H9 (cell line): Measurements from ENCODE around the gene MAP3K7. TPM values are rescaled to one million over a fixed set of nuclear protein-coding genes. Genes with fewer than 3 reads are reported as not detected.

Experiments
- DNase-seq: peaks from one replicate; pipeline ENCODE4 v3.0.0-alpha.2; 2017
- H2AFZ ChIP-seq: one replicate; pipeline ENCODE4 v1.6.1; 2013; ENCODE audit warnings: mild to moderate bottlenecking, low read length, control low read depth, moderate library complexity
- H2AK5ac ChIP-seq: 2 replicates; pipeline ENCODE4 v1.6.1; 2013; ENCODE audit warnings: low read length, control low read depth, mixed read lengths; ENCODE audit not compliant: insufficient read length
- H2BK120ac ChIP-seq: one replicate; pipeline ENCODE4 v1.6.1; 2013; ENCODE audit warnings: low read depth, mild to moderate bottlenecking, low read length, control low read depth, inconsistent platforms; ENCODE audit not compliant: poor library complexity, severe bottlenecking
- H2BK12ac ChIP-seq: 2 replicates; pipeline ENCODE4 v1.6.1; 2013; ENCODE audit warnings: low read length, control low read depth, mixed read lengths, low read depth; ENCODE audit not compliant: insufficient read length
- H2BK15ac ChIP-seq: 2 replicates; pipeline ENCODE4 v1.6.1; 2013; ENCODE audit warnings: low read depth, low read length, control low read depth
- H2BK20ac ChIP-seq: one replicate; pipeline ENCODE4 v1.6.1; 2013; ENCODE audit warnings: low read depth, mild to moderate bottlenecking, low read length, control low read depth, inconsistent platforms; ENCODE audit not compliant: poor library complexity, severe bottlenecking
- H2BK5ac ChIP-seq: 2 replicates; pipeline ENCODE4 v1.6.1; 2013; ENCODE audit warnings: low read length, control low read depth, mixed read lengths; ENCODE audit not compliant: insufficient read length
- H3K14ac ChIP-seq: 2 replicates; pipeline ENCODE4 v1.6.1; 2013; ENCODE audit warnings: low read length, control low read depth; ENCODE audit not compliant: insufficient read depth
- H3K18ac ChIP-seq: 2 replicates; pipeline ENCODE4 v1.6.1; 2013; ENCODE audit warnings: low read depth, mild to moderate bottlenecking, mixed read lengths, low read length, control low read depth; ENCODE audit not compliant: insufficient read length
- H3K23ac ChIP-seq: 2 replicates; pipeline ENCODE4 v1.6.1; 2013; ENCODE audit warnings: low read length, control low read depth, mixed read lengths, low read depth; ENCODE audit not compliant: insufficient read length
- H3K23me2 ChIP-seq: 2 replicates; pipeline ENCODE4 v1.6.1; 2013; ENCODE audit warnings: low read depth, mild to moderate bottlenecking, mixed read lengths, low read length, control low read depth; ENCODE audit not compliant: insufficient read length, poor library complexity, severe bottlenecking
- H3K27ac ChIP-seq: 2 replicates; pipeline ENCODE4 v1.5.1; 2013; ENCODE audit warnings: low read length, control low read depth, mixed read lengths, low read depth; ENCODE audit not compliant: insufficient read length
- H3K27me3 ChIP-seq: 2 replicates; pipeline ENCODE4 v1.6.1; 2013; ENCODE audit warnings: low read length, control low read depth, inconsistent platforms; ENCODE audit not compliant: insufficient read depth
- H3K4ac ChIP-seq: 2 replicates; pipeline ENCODE4 v1.6.1; 2013; ENCODE audit warnings: low read depth, mild to moderate bottlenecking, control low read depth, inconsistent platforms, low read length, moderate library complexity
- H3K4me1 ChIP-seq: 2 replicates; pipeline ENCODE4 v1.6.1; 2013; ENCODE audit warnings: low read length, control low read depth, inconsistent platforms; ENCODE audit not compliant: insufficient read depth
- H3K4me2 ChIP-seq: 2 replicates; pipeline ENCODE4 v1.6.1; 2013; ENCODE audit warnings: low read length, control low read depth, mixed read lengths; ENCODE audit not compliant: insufficient read length, insufficient read depth
- H3K56ac ChIP-seq: 2 replicates; pipeline ENCODE4 v1.6.1; 2013; ENCODE audit warnings: low read depth, mild to moderate bottlenecking, mixed read lengths, low read length, control low read depth; ENCODE audit not compliant: insufficient read length
- H3K79me1 ChIP-seq: 2 replicates; pipeline ENCODE4 v1.6.1; 2013; ENCODE audit warnings: low read depth, mild to moderate bottlenecking, moderate library complexity, low read length, control low read depth, inconsistent platforms; ENCODE audit not compliant: insufficient read depth, poor library complexity, severe bottlenecking
- H3K79me2 ChIP-seq: 2 replicates; pipeline ENCODE4 v1.6.1; 2013; ENCODE audit warnings: low read length, control low read depth, inconsistent platforms; ENCODE audit not compliant: insufficient read depth
- H3K9ac ChIP-seq: 2 replicates; pipeline ENCODE4 v1.6.1; 2013; ENCODE audit warnings: low read length, control low read depth, mixed read lengths; ENCODE audit not compliant: insufficient read length; ENCODE audit errors: extremely low read depth
- H3K9me3 ChIP-seq: one replicate; pipeline ENCODE4 v1.6.1; 2013; ENCODE audit warnings: low read depth, low read length, inconsistent platforms; ENCODE audit not compliant: control insufficient read depth
- H3T11ph ChIP-seq: one replicate; pipeline ENCODE4 v1.6.1; 2013; ENCODE audit warnings: mild to moderate bottlenecking, low read length, control low read depth, inconsistent platforms
- H4K20me1 ChIP-seq: one replicate; pipeline ENCODE4 v1.6.1; 2013; ENCODE audit not compliant: control insufficient read depth, insufficient read length, insufficient read depth
- H4K5ac ChIP-seq: 2 replicates; pipeline ENCODE4 v1.6.1; 2013; ENCODE audit warnings: low read depth, mild to moderate bottlenecking, mixed read lengths, low read length, control low read depth; ENCODE audit not compliant: insufficient read length
- H4K8ac ChIP-seq: replicated peaks from 2 replicates; pipeline ENCODE4 v1.6.1; 2013; ENCODE audit warnings: low read length, control low read depth, mixed read lengths, low read depth; ENCODE audit not compliant: insufficient read length
- H4K91ac ChIP-seq: 2 replicates; pipeline ENCODE4 v1.6.1; 2013; ENCODE audit warnings: low read depth, mild to moderate bottlenecking, moderate library complexity, mixed read lengths, low read length, control low read depth; ENCODE audit not compliant: insufficient read length
- H3K27ac Mint-ChIP-seq, 3 experiments: 2 replicates in 2 of 3; 3 replicates in 1 of 3; pipeline ENCODE4 v1.8.0; 2020 to 2021; ENCODE audit warnings: mixed read lengths in 3 of 3, mild to moderate bottlenecking in 1 of 3, moderate library complexity in 1 of 3
- H3K27me3 Mint-ChIP-seq: 2 replicates; pipeline ENCODE4 v1.8.0; 2021; ENCODE audit warnings: low read depth, mild to moderate bottlenecking, moderate library complexity, mixed read lengths
- H3K36me3 Mint-ChIP-seq, 3 experiments: 2 replicates in 2 of 3; 3 replicates in 1 of 3; pipeline ENCODE4 v1.8.0; 2020 to 2021; ENCODE audit warnings: low read depth in 3 of 3, mixed read lengths in 3 of 3; ENCODE audit not compliant: insufficient read depth in 1 of 3
- H3K4me1 Mint-ChIP-seq, 2 experiments: 2 replicates each; pipeline ENCODE4 v1.8.0; 2020; ENCODE audit warnings: mixed read lengths in 2 of 2
- H3K4me3 Mint-ChIP-seq, 2 experiments: 2 replicates in 1 of 2; 3 replicates in 1 of 2; pipeline ENCODE4 v1.8.0; 2020 to 2021; ENCODE audit warnings: mild to moderate bottlenecking in 2 of 2, mixed read lengths in 2 of 2, moderate library complexity in 1 of 2
- H3K9me3 Mint-ChIP-seq, 2 experiments: 2 replicates in 1 of 2; 3 replicates in 1 of 2; pipeline ENCODE4 v1.8.0; 2020; ENCODE audit warnings: mild to moderate bottlenecking in 2 of 2, mixed read lengths in 2 of 2, moderate library complexity in 1 of 2
- CTCF ChIP-seq: fragments of 200-600 bp; sonication (generic); conservative IDR thresholded peaks from 3 replicates; pipeline ENCODE4 v1.8.0; 2021; ENCODE audit warnings: antibody characterized with exemption, mild to moderate bottlenecking
- WGBS: extraction: QIAGEN DNeasy Blood & Tissue Kit; methylation state at CpG from one replicate; pipeline ENCODE4 v1.1.7; 2013; ENCODE audit warnings: missing lambda C conversion rate, low lambda C conversion rate, mixed read lengths; ENCODE audit not compliant: insufficient read length; ENCODE audit errors: extremely low coverage; 5-methylcytosine and 5-hydroxymethylcytosine counted together
- total RNA-seq: library from RNA; stranded (reverse); gene quantifications from 2 replicates; pipeline ENCODE4 v1.2.1, GENCODE V29; 2021

Gene MAP3K7
- total RNA-seq, 1 experiment from 2014 or later: 31.3 TPM

GRCh38 chr6:90502866-90503407, 83.9 kb downstream of the MAP3K7 start:
- H3K27me3 Mint-ChIP-seq: no peaks in the 10 kb centered on the region
- Histone ChIP-seq H4K20me1 (no peaks in the 10 kb centered on the region), H3K27me3 (no peaks in the 10 kb centered on the region), H3K56ac (no peak overlapping the region), H3K14ac (no peak overlapping the region), H2BK20ac (no peak overlapping the region), H2AK5ac (no peak overlapping the region), H3T11ph (no peak overlapping the region), H3K4me2 (no peak overlapping the region), H3K79me1 (no peaks in the 10 kb centered on the region), H3K9me3 (no peaks in the 10 kb centered on the region), H3K23ac (no peak overlapping the region), H4K91ac (no peak overlapping the region), H4K8ac (no peak overlapping the region), H3K18ac (no peak overlapping the region), H2BK15ac (no peak overlapping the region), H2BK120ac (no peak overlapping the region), H3K27ac (no peak overlapping the region), H3K79me2 (no peaks in the 10 kb centered on the region), H3K23me2 (no peaks in the 10 kb centered on the region), H4K5ac (no peak overlapping the region), H2AFZ (no peak overlapping the region), H3K4me1 (peaks cover 4% of the 10 kb centered on the region; the same call in 1 of the 2 replicates), H2BK12ac (no peak overlapping the region), H3K4ac (no peak overlapping the region), H3K9ac (no peak overlapping the region), H2BK5ac (no peak overlapping the region)
- WGBS: no CpG with 5 or more reads among the region's 3 CpGs
- H3K4me1 Mint-ChIP-seq: peaks cover 29 to 30% of the 10 kb centered on the region in 2 experiments
- no peaks in the 10 kb centered on the region; a peak in 1 of 7 replicates for H3K36me3 Mint-ChIP-seq
- no peak for DNase-seq
- TF ChIP-seq CTCF: no peak
- peak overlapping the region; percentile 14 to 95 (median 50); a peak in 4 of 7 replicates for H3K27ac Mint-ChIP-seq
- peaks cover 0 to 2% of the 10 kb centered on the region in 2 experiments; a peak in 1 of 5 replicates for H3K9me3 Mint-ChIP-seq
- no peak overlapping the region for H3K4me3 Mint-ChIP-seq
